HepG2 (cell line): ENCODE measurements around the gene STUM. TPM values are rescaled to one million over a fixed set of nuclear protein-coding genes. Genes with fewer than 3 reads are reported as not detected.

ENCODE experiments used
- ATAC-seq: fragments of 200-7000 bp; cut with Tn5 transposase; 3 replicates; pipeline ENCODE4 v1.9.1; 2020; ENCODE audit warnings: mild to moderate bottlenecking, moderate library complexity
- BruUV-seq: library from RNA; stranded (reverse); fragments of 400-500 nt; replicated peaks from 2 replicates; lab custom pipeline; 2021; lab: Mats Ljungman, UMichigan
- CTCF ChIA-PET: fragments of 300-600 bp; formaldehyde crosslinking; extraction: SDS; loops from one replicate; lab custom pipeline; 2021; ENCODE audit warnings: low total read pairs, inconsistent platforms, low intra/inter-chr PET ratio; lab: Yijun Ruan, JAX
- POLR2A ChIA-PET: fragments of 350-600 bp; sonication (Branson Sonifier 250); formaldehyde crosslinking; loops from one replicate; lab custom pipeline; 2020; ENCODE audit warnings: antibody characterized with exemption, inconsistent platforms; lab: Yijun Ruan, JAX
- DNase-seq: peaks from one replicate; pipeline ENCODE4 v3.0.0-alpha.2; 2015; ENCODE audit warnings: low spot score
- FAIRE-seq: peaks from 3 replicates; lab custom pipeline; 2011; peaks lifted over from hg19 to GRCh38; lab: Jason Lieb, UNC
- H2AFZ ChIP-seq: one replicate; pipeline ENCODE4 v1.6.1; 2011; ENCODE audit warnings: low read length, inconsistent platforms
- H3K27ac ChIP-seq: fragments of 300-600 bp; 3 replicates; pipeline ENCODE4 v1.8.0; 2011; ENCODE audit warnings: mixed run types, mild to moderate bottlenecking, mixed read lengths, low read length, inconsistent platforms; ENCODE audit not compliant: insufficient read depth; ENCODE audit errors: extremely low read length
- H3K27me3 ChIP-seq, 2 experiments: fragments of 200-600 bp in 1 of 2; 2 replicates in 1 of 2; 3 replicates in 1 of 2; pipeline versions ENCODE4 v1.6.0 to v1.8.0; 2011; ENCODE audit warnings: low read length in 2 of 2, mild to moderate bottlenecking in 2 of 2, moderate library complexity in 2 of 2, inconsistent platforms in 1 of 2; ENCODE audit not compliant: insufficient read depth in 2 of 2, control insufficient read depth in 1 of 2
- H3K36me3 ChIP-seq, 2 experiments: fragments of 200-600 bp in 1 of 2; replicated peaks in 1 of 2; 2 replicates in 1 of 2; 3 replicates in 1 of 2; pipeline versions ENCODE4 v1.5.1 to v1.8.0; 2011; ENCODE audit warnings: low read length in 2 of 2, inconsistent platforms in 1 of 2; ENCODE audit not compliant: insufficient read depth in 2 of 2, control insufficient read depth in 1 of 2
- H3K4me1 ChIP-seq: 2 replicates; pipeline ENCODE4 v1.5.1; 2012; ENCODE audit warnings: low read length, inconsistent platforms; ENCODE audit not compliant: insufficient read depth
- H3K4me2 ChIP-seq: 2 replicates; pipeline ENCODE4 v1.6.0; 2011; ENCODE audit warnings: low read depth, low read length, inconsistent platforms
- H3K4me3 ChIP-seq, 3 experiments: fragments of 200-600 bp in 1 of 3; sonication (generic), shearing (Covaris generic) in 1 of 3; replicated peaks in 1 of 3; 2 replicates each; pipeline ENCODE4 v1.5.1; 2011 to 2016; ENCODE audit warnings: low read length in 3 of 3, inconsistent platforms in 2 of 3, low read depth in 2 of 3, mild to moderate bottlenecking in 2 of 3, control low read depth in 1 of 3, mixed read lengths in 1 of 3; ENCODE audit not compliant: insufficient read depth in 1 of 3
- H3K79me2 ChIP-seq: one replicate; pipeline ENCODE4 v1.6.1; 2011; ENCODE audit warnings: low read length, inconsistent platforms; ENCODE audit not compliant: insufficient read depth
- H3K9ac ChIP-seq: 2 replicates; pipeline ENCODE4 v1.6.0; 2011; ENCODE audit warnings: mild to moderate bottlenecking, low read depth, low read length, inconsistent platforms; ENCODE audit not compliant: insufficient read depth
- H3K9me3 ChIP-seq: 2 replicates; pipeline ENCODE4 v1.5.1; 2012; ENCODE audit warnings: mild to moderate bottlenecking, low read length
- H4K20me1 ChIP-seq: 2 replicates; pipeline ENCODE4 v1.6.0; 2011; ENCODE audit warnings: inconsistent platforms, mild to moderate bottlenecking, low read length, moderate library complexity; ENCODE audit not compliant: insufficient read depth
- EED ChIP-seq: sonication (generic); formaldehyde crosslinking; IDR thresholded peaks from 2 replicates; pipeline ENCODE4 v1.5.0; 2020; ENCODE audit warnings: mild to moderate bottlenecking, missing genetic modification reagents
- FOXO1 ChIP-seq: sonication (generic); formaldehyde crosslinking; IDR thresholded peaks from 2 replicates; pipeline ENCODE4 v1.4.0; 2020; ENCODE audit warnings: missing genetic modification reagents
- HINFP ChIP-seq: sonication (generic); formaldehyde crosslinking; IDR thresholded peaks from 2 replicates; pipeline ENCODE4 v1.4.0; 2020; ENCODE audit warnings: low read depth, mild to moderate bottlenecking, missing genetic modification reagents
- MBD4 ChIP-seq: IDR thresholded peaks from 2 replicates; pipeline ENCODE4 v1.6.1; 2012; ENCODE audit warnings: low read length, inconsistent platforms, borderline replicate concordance
- NFE2L2 ChIP-seq: fragments of 150-350 bp; IDR thresholded peaks from 2 replicates; pipeline ENCODE4 v1.6.1; 2014; ENCODE audit warnings: low read length
- ZBTB7A ChIP-seq: sonication (generic); formaldehyde crosslinking; IDR thresholded peaks from 2 replicates; pipeline ENCODE4 v1.8.0; 2022; ENCODE audit warnings: mild to moderate bottlenecking, missing genetic modification reagents
- ZNF230 ChIP-seq: sonication (generic); formaldehyde crosslinking; IDR thresholded peaks from 2 replicates; pipeline ENCODE4 v1.4.0; 2020; ENCODE audit warnings: mild to moderate bottlenecking, missing genetic modification reagents
- ZNF234 ChIP-seq: sonication (generic); formaldehyde crosslinking; conservative IDR thresholded peaks from 2 replicates; pipeline ENCODE4 v1.5.1; 2020; ENCODE audit warnings: mild to moderate bottlenecking, missing genetic modification reagents
- ZNF562 ChIP-seq: sonication (generic); formaldehyde crosslinking; IDR thresholded peaks from 2 replicates; pipeline ENCODE4 v1.8.0; 2022; ENCODE audit warnings: missing genetic modification reagents, borderline replicate concordance
- ZNF609 ChIP-seq: sonication (generic); formaldehyde crosslinking; IDR thresholded peaks from 2 replicates; pipeline ENCODE4 v1.4.0; 2020; ENCODE audit warnings: mild to moderate bottlenecking, missing genetic modification reagents, borderline replicate concordance
- ZSCAN22 ChIP-seq: sonication (generic); formaldehyde crosslinking; IDR thresholded peaks from 2 replicates; pipeline ENCODE4 v1.4.0; 2020; ENCODE audit warnings: mild to moderate bottlenecking, missing genetic modification reagents
- WGBS: methylation state at CpG from one replicate; pipeline ENCODE4 v1.1.6; 2017; ENCODE audit warnings: low lambda C conversion rate; 5-methylcytosine and 5-hydroxymethylcytosine counted together
- in situ Hi-C: cut with HindIII; loops from 2 replicates; pipeline ENCODE4 v1.10.0; 2017; ENCODE audit warnings: low pct_unique_long_range_greater_than_20kb; ENCODE audit not compliant: extremely low pct_ligation_motif_present
- intact Hi-C: fragments of 100-400 bp; cut with micrococcal nuclease; formaldehyde crosslinking; loops from one replicate; pipeline ENCODE4 v1.10.0; 2022; ENCODE audit not compliant: unreplicated experiment
- polyA plus RNA-seq, 8 experiments: library from polyadenylated mRNA; depleted of rRNA in 3 of 8; stranded (reverse) in 7 of 8; unstranded in 1 of 8; fragments of >200 nt; fragmentation: Illumina TruSeq in 4 of 8; extraction: Trizol in 4 of 8; gene quantifications; 2 replicates each; pipeline versions ENCODE4 v1.2.1 to v1.2.3, GENCODE V29; 2011 to 2016; ENCODE audit warnings: low read depth in 4 of 8, missing spikeins in 1 of 8, mixed read lengths in 1 of 8; ENCODE audit not compliant: insufficient read depth in 1 of 8
- total RNA-seq, 5 experiments: library from RNA; depleted of rRNA; stranded (reverse); fragments of >200 nt; fragmentation: Illumina TruSeq; extraction: Trizol; gene quantifications; 2 replicates each; pipeline ENCODE4 v1.2.3, GENCODE V29; 2016; ENCODE audit warnings: low read depth in 1 of 5
- TF ChIP-seq, protein P1 (sequence below): IDR thresholded peaks from 2 replicates; pipeline ENCODE4 v1.4.0; 2020; ENCODE audit warnings: mild to moderate bottlenecking, missing genetic modification reagents
- TF ChIP-seq, protein P2 (sequence below): sonication (generic); formaldehyde crosslinking; IDR thresholded peaks from 2 replicates; pipeline ENCODE4 v1.5.0; 2020; ENCODE audit warnings: mild to moderate bottlenecking, missing genetic modification reagents

The STUM gene
- total and polyA plus RNA-seq, 2 of the 13 experiments (the other 11 are each of a cell fraction or from before 2014, with no cell fraction given) = not detected

GRCh38 chr1:226616636-226617035, 68.1 kb downstream of the STUM start:
- FAIRE-seq (no peak), ATAC-seq (no peak), DNase-seq (no peak)
- 0% methylated on average over 1 of the region's 1 CpG for WGBS
- intact Hi-C loops = no loop called here
- in situ Hi-C loops = no loop called here
- BruUV-seq = no TSS peak
- Histone ChIP-seq H3K9ac (no peak overlapping the region), H2AFZ (no peak overlapping the region), H3K9me3 (no peaks in the 10 kb centered on the region; the same call in 1 of the 2 replicates), H3K4me1 (no peaks in the 10 kb centered on the region), H3K79me2 (no peaks in the 10 kb centered on the region), H3K36me3 (no peaks in the 10 kb centered on the region), H3K4me2 (no peak overlapping the region), H3K4me3 (no peak overlapping the region), H3K27ac (no peak overlapping the region), H3K27me3 (peaks cover 0 to 6% of the 10 kb centered on the region in 2 experiments; a peak in 2 of 5 replicates), H4K20me1 (no peaks in the 10 kb centered on the region)
- POLR2A ChIA-PET = no interaction called here
- CTCF ChIA-PET = no interaction called here
- TF ChIP-seq ZNF609 (no peak), FOXO1 (CRISPR knock-in tag) (no peak), MBD4 (no peak), ZNF562 (CRISPR knock-in tag) (no peak), NFE2L2 (no peak), HINFP (no peak), ZNF234 (no peak), ZSCAN22 (CRISPR knock-in tag) (no peak), ZNF230 (CRISPR knock-in tag) (no peak), EED (CRISPR knock-in tag) (no peak), ZBTB7A (CRISPR knock-in tag) (no peak)
- TF ChIP-seq, protein P1, sequence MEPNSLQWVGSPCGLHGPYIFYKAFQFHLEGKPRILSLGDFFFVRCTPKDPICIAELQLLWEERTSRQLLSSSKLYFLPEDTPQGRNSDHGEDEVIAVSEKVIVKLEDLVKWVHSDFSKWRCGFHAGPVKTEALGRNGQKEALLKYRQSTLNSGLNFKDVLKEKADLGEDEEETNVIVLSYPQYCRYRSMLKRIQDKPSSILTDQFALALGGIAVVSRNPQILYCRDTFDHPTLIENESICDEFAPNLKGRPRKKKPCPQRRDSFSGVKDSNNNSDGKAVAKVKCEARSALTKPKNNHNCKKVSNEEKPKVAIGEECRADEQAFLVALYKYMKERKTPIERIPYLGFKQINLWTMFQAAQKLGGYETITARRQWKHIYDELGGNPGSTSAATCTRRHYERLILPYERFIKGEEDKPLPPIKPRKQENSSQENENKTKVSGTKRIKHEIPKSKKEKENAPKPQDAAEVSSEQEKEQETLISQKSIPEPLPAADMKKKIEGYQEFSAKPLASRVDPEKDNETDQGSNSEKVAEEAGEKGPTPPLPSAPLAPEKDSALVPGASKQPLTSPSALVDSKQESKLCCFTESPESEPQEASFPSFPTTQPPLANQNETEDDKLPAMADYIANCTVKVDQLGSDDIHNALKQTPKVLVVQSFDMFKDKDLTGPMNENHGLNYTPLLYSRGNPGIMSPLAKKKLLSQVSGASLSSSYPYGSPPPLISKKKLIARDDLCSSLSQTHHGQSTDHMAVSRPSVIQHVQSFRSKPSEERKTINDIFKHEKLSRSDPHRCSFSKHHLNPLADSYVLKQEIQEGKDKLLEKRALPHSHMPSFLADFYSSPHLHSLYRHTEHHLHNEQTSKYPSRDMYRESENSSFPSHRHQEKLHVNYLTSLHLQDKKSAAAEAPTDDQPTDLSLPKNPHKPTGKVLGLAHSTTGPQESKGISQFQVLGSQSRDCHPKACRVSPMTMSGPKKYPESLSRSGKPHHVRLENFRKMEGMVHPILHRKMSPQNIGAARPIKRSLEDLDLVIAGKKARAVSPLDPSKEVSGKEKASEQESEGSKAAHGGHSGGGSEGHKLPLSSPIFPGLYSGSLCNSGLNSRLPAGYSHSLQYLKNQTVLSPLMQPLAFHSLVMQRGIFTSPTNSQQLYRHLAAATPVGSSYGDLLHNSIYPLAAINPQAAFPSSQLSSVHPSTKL (CRISPR knock-in tag) = no peak
- TF ChIP-seq, protein P2, sequence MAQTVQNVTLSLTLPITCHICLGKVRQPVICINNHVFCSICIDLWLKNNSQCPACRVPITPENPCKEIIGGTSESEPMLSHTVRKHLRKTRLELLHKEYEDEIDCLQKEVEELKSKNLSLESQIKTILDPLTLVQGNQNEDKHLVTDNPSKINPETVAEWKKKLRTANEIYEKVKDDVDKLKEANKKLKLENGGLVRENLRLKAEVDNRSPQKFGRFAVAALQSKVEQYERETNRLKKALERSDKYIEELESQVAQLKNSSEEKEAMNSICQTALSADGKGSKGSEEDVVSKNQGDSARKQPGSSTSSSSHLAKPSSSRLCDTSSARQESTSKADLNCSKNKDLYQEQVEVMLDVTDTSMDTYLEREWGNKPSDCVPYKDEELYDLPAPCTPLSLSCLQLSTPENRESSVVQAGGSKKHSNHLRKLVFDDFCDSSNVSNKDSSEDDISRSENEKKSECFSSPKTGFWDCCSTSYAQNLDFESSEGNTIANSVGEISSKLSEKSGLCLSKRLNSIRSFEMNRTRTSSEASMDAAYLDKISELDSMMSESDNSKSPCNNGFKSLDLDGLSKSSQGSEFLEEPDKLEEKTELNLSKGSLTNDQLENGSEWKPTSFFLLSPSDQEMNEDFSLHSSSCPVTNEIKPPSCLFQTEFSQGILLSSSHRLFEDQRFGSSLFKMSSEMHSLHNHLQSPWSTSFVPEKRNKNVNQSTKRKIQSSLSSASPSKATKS = no peak
